Upper lobe of left lung (tissue), 6 donors: ENCODE results near the gene GHRH. TPM values are rescaled to one million over a fixed set of nuclear protein-coding genes. Genes with fewer than 3 reads are reported as not detected.

Experiments used
- ATAC-seq, 2 donors: fragments of 200-7000 bp; cut with Tn5 transposase; one replicate each; pipeline ENCODE4 v1.9.1; 2022; ENCODE audit warnings: mild to moderate bottlenecking in 2 of 2, moderate library complexity in 2 of 2; ENCODE audit not compliant: low FRiP score in 2 of 2
- DNase-seq, 2 donors: peaks; one replicate each; pipeline ENCODE4 v3.0.0-alpha.2; 2019 to 2020
- H3K27ac ChIP-seq, 4 donors: fragments of 200-600 bp; sonication (generic); one replicate each; pipeline ENCODE4 v1.5.1; 2016 to 2019
- H3K27me3 ChIP-seq, 4 donors: fragments of 200-600 bp; sonication (generic); one replicate each; pipeline ENCODE4 v1.5.1; 2017 to 2019
- H3K36me3 ChIP-seq, 4 donors: fragments of 200-600 bp; sonication (generic); one replicate each; pipeline ENCODE4 v1.5.1; 2016 to 2019
- H3K4me1 ChIP-seq, 4 donors: fragments of 200-600 bp; sonication (generic); one replicate each; pipeline ENCODE4 v1.5.1; 2018 to 2019
- H3K4me3 ChIP-seq, 4 donors: fragments of 200-600 bp; sonication (generic); one replicate each; pipeline ENCODE4 v1.5.1; 2017 to 2019; ENCODE audit warnings: mild to moderate bottlenecking in 2 of 4, moderate library complexity in 1 of 4
- H3K9me3 ChIP-seq, 4 donors: fragments of 200-600 bp; sonication (generic); one replicate each; pipeline ENCODE4 v1.5.1; 2018 to 2019
- EP300 ChIP-seq, 4 donors: sonication (generic); formaldehyde crosslinking; IDR thresholded peaks; one replicate each; pipeline ENCODE4 v1.5.1; 2017; ENCODE audit warnings: antibody characterized with exemption in 4 of 4, control low read depth in 2 of 4
- POLR2A ChIP-seq, 4 donors: fragments of 450-650 bp; IDR thresholded peaks; one replicate each; pipeline ENCODE4 v1.5.1; 2016 to 2017; ENCODE audit warnings: antibody characterized with exemption in 4 of 4, mild to moderate bottlenecking in 2 of 4
- POLR2AphosphoS5 ChIP-seq, 2 donors: sonication (generic); formaldehyde crosslinking; IDR thresholded peaks; one replicate each; pipeline ENCODE4 v1.5.1; 2017; ENCODE audit warnings: antibody characterized with exemption in 2 of 2
- WGBS, 2 donors: methylation state at CpG; one replicate each; pipeline ENCODE4 v1.1.5; 2017 to 2018; 5-methylcytosine and 5-hydroxymethylcytosine counted together
- total RNA-seq, 6 donors: library from RNA; depleted of rRNA in 4 of 6; stranded (reverse); fragments of >200 nt in 4 of 6; gene quantifications; one replicate each; pipeline versions ENCODE4 v1.1.0 to v1.2.1, GENCODE V29; 2016 to 2021
- TF ChIP-seq, protein P1 (sequence below), 6 experiments: fragments of 450-650 bp in 4 of 6; fragments of 200-600 bp in 2 of 6; sonication (generic) in 2 of 6; IDR thresholded peaks; one replicate each; pipeline ENCODE4 v1.5.1; 2016 to 2019; ENCODE audit warnings: antibody characterized with exemption in 6 of 6
- donor health status: DM: no; HTN: no; CAD: no; lungs with moderate emphysema.
- donor health status: DM: no; HTN: yes; CAD: no; lungs with severe emphysema.

The GHRH gene
- total RNA-seq, 6 donors from 2014 or later: not detected

DNA sequence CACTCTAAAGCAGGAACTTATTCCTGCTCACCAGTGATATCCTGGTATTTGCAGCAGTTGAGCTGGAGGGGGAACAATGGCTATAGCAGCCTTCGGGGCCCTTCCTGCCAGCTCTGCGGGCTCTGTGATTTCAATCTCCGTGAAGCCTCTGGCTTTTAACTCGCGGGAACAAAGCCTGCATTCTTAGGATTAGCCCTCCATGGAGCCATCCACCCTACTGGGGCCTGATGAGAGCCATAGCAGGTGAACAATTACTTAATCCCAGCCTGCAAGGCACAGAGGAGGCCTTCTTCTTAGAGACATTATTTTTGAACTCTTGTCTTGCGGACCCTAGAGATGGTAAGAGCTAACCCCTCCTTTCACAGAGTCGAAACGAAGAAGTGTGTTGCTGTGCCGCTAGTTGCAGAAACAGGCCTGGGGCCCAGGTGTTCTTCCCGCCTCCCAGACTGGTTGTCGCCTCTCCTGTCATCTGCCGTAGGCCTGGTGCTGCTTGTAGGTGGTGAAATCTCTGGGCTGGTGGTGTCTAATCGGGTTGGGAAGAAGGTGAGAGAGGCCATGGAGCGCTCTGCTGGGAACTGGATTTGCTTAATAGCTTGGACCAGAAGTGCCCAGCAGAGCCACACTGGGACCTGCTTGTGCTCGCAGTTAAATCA, 9.7 kb downstream of the GHRH start:
- WGBS, 2 donors: 64 to 72% methylated on average over 14 to 15 of the region's 15 CpGs
- no peaks in the 10 kb centered on the region for H3K9me3 ChIP-seq
- TF ChIP-seq POLR2A (IDR thresholded peaks at IDR 0.05) (no peak), EP300 (IDR thresholded peaks at IDR 0.05) (no peak), POLR2AphosphoS5 (IDR thresholded peaks at IDR 0.05) (no peak)
- TF ChIP-seq, protein P1, sequence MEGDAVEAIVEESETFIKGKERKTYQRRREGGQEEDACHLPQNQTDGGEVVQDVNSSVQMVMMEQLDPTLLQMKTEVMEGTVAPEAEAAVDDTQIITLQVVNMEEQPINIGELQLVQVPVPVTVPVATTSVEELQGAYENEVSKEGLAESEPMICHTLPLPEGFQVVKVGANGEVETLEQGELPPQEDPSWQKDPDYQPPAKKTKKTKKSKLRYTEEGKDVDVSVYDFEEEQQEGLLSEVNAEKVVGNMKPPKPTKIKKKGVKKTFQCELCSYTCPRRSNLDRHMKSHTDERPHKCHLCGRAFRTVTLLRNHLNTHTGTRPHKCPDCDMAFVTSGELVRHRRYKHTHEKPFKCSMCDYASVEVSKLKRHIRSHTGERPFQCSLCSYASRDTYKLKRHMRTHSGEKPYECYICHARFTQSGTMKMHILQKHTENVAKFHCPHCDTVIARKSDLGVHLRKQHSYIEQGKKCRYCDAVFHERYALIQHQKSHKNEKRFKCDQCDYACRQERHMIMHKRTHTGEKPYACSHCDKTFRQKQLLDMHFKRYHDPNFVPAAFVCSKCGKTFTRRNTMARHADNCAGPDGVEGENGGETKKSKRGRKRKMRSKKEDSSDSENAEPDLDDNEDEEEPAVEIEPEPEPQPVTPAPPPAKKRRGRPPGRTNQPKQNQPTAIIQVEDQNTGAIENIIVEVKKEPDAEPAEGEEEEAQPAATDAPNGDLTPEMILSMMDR (IDR thresholded peaks at IDR 0.05): no peak
- no peaks in the 10 kb centered on the region for H3K36me3 ChIP-seq
- no peak for ATAC-seq
- H3K27me3 ChIP-seq: no peaks in the 10 kb centered on the region
- no peak overlapping the region for H3K27ac ChIP-seq
- no peak overlapping the region for H3K4me3 ChIP-seq
- no peak for DNase-seq
- no peaks in the 10 kb centered on the region for H3K4me1 ChIP-seq

DNA sequence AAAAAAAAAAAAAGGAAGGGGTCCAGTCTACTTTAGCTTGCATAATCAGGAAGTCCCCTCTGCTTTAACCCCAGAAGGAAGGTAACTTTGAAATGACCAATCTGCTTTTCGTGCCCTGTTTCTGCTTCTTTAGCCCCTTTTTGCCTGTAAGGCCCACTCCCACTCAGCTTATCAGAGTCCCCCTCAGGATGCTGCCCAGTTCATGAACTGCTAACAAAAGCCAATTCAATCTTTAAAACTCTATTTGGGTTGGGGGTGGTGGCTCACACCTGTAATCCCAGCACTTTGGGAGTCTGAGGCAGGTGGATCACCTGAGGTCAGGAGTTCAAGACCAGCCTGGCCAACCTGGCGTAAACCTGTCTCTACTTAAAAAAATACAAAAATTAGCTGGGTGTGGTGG, 12.3 kb downstream of the GHRH start:
- DNase-seq: no peak
- 91 to 92% methylated on average over 2 of the region's 2 CpGs for WGBS, 2 donors

DNA sequence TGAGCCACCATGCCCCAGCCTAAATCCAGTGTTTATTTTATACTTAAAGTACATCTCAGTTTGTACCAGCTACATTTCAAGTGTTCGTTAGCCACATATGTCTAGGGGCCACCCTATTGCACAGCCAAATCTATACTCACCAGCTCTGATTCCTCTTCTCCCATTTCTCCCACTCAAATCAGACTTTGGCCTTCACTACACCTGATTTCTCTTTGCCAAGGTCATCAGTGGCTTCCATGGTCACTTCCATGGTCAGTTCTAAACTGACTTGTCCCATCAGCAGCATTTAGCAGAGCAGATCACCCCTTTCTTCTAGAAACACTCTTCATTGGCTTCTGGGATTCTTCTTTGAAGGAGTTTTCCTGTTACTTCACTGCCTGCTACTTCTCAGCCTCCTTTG, 14.1 kb downstream of the GHRH start:
- 76 to 82% methylated on average over 1 of the region's 1 CpG for WGBS, 2 donors
- TF ChIP-seq EP300 (IDR thresholded peaks at IDR 0.05): no peak
- TF ChIP-seq POLR2AphosphoS5 (IDR thresholded peaks at IDR 0.05): no peak
- TF ChIP-seq, protein P1 (IDR thresholded peaks at IDR 0.05): no peak
- TF ChIP-seq POLR2A (IDR thresholded peaks at IDR 0.05): no peak
- no peak overlapping the region for H3K27ac ChIP-seq
- DNase-seq (no peak), ATAC-seq (no peak)
- no peaks in the 10 kb centered on the region for H3K9me3 ChIP-seq
- peaks cover 0 to 19% (median 13%) of the 10 kb centered on the region in 4 donors for H3K36me3 ChIP-seq
- H3K27me3 ChIP-seq: no peaks in the 10 kb centered on the region
- no peaks in the 10 kb centered on the region for H3K4me1 ChIP-seq
- H3K4me3 ChIP-seq: no peak overlapping the region

More for the DNA sequence above, 12.3 kb downstream of the GHRH start:
- TF ChIP-seq POLR2A (IDR thresholded peaks at IDR 0.05): no peak
- no peak for TF ChIP-seq EP300 (IDR thresholded peaks at IDR 0.05)
- TF ChIP-seq POLR2AphosphoS5 (IDR thresholded peaks at IDR 0.05): no peak
- TF ChIP-seq, protein P1 (IDR thresholded peaks at IDR 0.05): no peak
- ATAC-seq: no peak
- no peaks in the 10 kb centered on the region for H3K27me3 ChIP-seq
- H3K27ac ChIP-seq: no peak overlapping the region
- H3K4me1 ChIP-seq: no peaks in the 10 kb centered on the region
- H3K4me3 ChIP-seq: no peak overlapping the region
- no peaks in the 10 kb centered on the region for H3K9me3 ChIP-seq
- peaks cover 0 to 1% (median 0%) of the 10 kb centered on the region in 4 donors for H3K36me3 ChIP-seq

DNA sequence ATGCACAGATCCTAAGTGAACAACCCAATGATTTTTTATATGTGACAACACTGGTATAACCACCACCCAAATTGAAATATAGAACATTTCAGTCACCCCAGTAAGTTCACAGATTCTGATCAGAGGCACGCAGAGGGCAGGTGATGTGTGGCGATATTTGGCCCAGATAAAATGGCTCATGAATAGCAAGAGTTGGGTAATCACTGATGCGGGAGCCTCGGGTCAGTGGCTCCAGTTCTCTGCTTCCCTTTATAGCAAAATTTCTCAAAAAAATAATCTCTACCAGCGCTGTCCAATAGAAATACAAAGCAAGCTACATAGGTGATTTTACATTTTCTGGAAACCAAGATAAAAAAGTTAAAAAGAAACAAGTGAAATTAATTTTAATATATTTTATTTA, 14.9 kb downstream of the GHRH start:
- Histone ChIP-seq H3K36me3 (peaks cover 3 to 27% (median 20%) of the 10 kb centered on the region in 4 donors), H3K9me3 (no peaks in the 10 kb centered on the region), H3K27ac (no peak overlapping the region), H3K4me3 (no peak overlapping the region), H3K27me3 (no peaks in the 10 kb centered on the region), H3K4me1 (no peaks in the 10 kb centered on the region)
- TF ChIP-seq EP300 (IDR thresholded peaks at IDR 0.05) (no peak), POLR2AphosphoS5 (IDR thresholded peaks at IDR 0.05) (no peak), POLR2A (IDR thresholded peaks at IDR 0.05) (no peak)
- TF ChIP-seq, protein P1 (IDR thresholded peaks at IDR 0.05): no peak
- ATAC-seq: no peak
- no peak for DNase-seq
- 90 to 92% methylated on average over 5 of the region's 5 CpGs for WGBS, 2 donors
